Neural crest cell (in vitro differentiated cells): ENCODE results near the gene CCDC27. TPM values are rescaled to one million over a fixed set of nuclear protein-coding genes. Genes with fewer than 3 reads are reported as not detected.

Experiments
- DNase-seq: peaks from one replicate; pipeline ENCODE4 v3.0.0; 2021; ENCODE audit warnings: low read depth, mixed read lengths, low spot score
- H3K27ac Mint-ChIP-seq: one replicate; pipeline ENCODE4 v1.8.0; 2021; ENCODE audit warnings: mild to moderate bottlenecking, mixed read lengths; ENCODE audit not compliant: unreplicated experiment
- H3K27me3 Mint-ChIP-seq: 2 replicates; pipeline ENCODE4 v1.8.0; 2021; ENCODE audit warnings: low read depth, mild to moderate bottlenecking, mixed read lengths
- H3K36me3 Mint-ChIP-seq: 2 replicates; pipeline ENCODE4 v1.8.0; 2021; ENCODE audit warnings: low read depth, mild to moderate bottlenecking, mixed read lengths
- H3K4me1 Mint-ChIP-seq: 2 replicates; pipeline ENCODE4 v1.8.0; 2021; ENCODE audit warnings: mixed read lengths
- H3K4me3 Mint-ChIP-seq: one replicate; pipeline ENCODE4 v1.8.0; 2021; ENCODE audit warnings: mild to moderate bottlenecking, mixed read lengths
- H3K9me3 Mint-ChIP-seq: 2 replicates; pipeline ENCODE4 v1.8.0; 2021; ENCODE audit warnings: mixed read lengths
- total RNA-seq: library from RNA; stranded (reverse); gene quantifications from 2 replicates; pipeline ENCODE4 v1.2.1, GENCODE V29; 2021
- TF ChIP-seq, protein P1 (sequence below): fragments of 200-600 bp; sonication (generic); conservative IDR thresholded peaks from 2 replicates; pipeline ENCODE4 v1.5.0; 2021; ENCODE audit warnings: antibody characterized with exemption, mild to moderate bottlenecking

CCDC27 gene
- total RNA-seq, 1 donor from 2014 or later, result not detected

DNA sequence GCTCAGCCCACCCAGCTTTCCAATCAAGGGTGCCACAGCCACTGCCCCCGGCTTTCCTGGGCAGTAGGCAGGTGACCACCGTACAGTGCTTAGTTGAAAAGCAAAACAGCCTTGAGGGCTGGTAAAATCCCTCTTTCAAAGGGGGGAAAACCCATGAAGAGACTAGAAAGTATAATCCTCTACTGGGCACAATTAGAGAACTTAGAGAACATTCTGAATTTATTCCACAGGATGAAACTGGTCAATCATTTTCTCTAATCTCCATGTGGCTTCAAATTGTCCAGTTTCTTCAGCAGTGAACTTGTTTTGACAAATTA, 59.3 kb downstream of the CCDC27 start:
- Mint-ChIP-seq H3K9me3 (no peaks in the 10 kb centered on the region), H3K4me1 (no peaks in the 10 kb centered on the region), H3K27me3 (peaks cover 8% of the 10 kb centered on the region), H3K4me3 (peak overlapping the region; percentile 34), H3K36me3 (no peaks in the 10 kb centered on the region), H3K27ac (no peak overlapping the region)
- DNase-seq, result no peak
- TF ChIP-seq, protein P1, sequence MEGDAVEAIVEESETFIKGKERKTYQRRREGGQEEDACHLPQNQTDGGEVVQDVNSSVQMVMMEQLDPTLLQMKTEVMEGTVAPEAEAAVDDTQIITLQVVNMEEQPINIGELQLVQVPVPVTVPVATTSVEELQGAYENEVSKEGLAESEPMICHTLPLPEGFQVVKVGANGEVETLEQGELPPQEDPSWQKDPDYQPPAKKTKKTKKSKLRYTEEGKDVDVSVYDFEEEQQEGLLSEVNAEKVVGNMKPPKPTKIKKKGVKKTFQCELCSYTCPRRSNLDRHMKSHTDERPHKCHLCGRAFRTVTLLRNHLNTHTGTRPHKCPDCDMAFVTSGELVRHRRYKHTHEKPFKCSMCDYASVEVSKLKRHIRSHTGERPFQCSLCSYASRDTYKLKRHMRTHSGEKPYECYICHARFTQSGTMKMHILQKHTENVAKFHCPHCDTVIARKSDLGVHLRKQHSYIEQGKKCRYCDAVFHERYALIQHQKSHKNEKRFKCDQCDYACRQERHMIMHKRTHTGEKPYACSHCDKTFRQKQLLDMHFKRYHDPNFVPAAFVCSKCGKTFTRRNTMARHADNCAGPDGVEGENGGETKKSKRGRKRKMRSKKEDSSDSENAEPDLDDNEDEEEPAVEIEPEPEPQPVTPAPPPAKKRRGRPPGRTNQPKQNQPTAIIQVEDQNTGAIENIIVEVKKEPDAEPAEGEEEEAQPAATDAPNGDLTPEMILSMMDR, result no peak

DNA sequence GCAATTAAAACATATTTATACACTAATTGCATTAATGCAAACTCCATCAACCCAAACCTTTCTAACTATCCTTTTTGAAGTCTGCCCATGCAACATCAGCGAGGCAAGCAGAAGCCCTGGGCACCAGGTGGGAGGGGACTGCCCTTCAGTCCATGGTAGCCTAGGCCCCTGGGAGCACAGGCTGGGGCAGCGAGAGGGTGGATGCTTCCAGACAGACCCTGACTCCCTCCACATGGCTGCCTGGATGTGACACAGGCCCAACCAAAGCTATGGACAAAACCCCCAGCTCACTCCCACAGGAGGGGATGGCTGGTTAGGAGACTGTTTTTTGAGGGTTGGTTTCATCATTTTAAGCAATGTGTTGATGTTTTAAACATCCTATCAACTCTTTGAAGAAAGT, 61.8 kb downstream of the CCDC27 start:
- H3K27ac Mint-ChIP-seq, result no peak overlapping the region
- H3K9me3 Mint-ChIP-seq, result no peaks in the 10 kb centered on the region
- no peaks in the 10 kb centered on the region for H3K36me3 Mint-ChIP-seq
- H3K4me3 Mint-ChIP-seq, result no peak overlapping the region
- no peak for DNase-seq
- TF ChIP-seq, protein P1, result no peak
- peaks cover 8% of the 10 kb centered on the region for H3K27me3 Mint-ChIP-seq
- no peaks in the 10 kb centered on the region for H3K4me1 Mint-ChIP-seq

DNA sequence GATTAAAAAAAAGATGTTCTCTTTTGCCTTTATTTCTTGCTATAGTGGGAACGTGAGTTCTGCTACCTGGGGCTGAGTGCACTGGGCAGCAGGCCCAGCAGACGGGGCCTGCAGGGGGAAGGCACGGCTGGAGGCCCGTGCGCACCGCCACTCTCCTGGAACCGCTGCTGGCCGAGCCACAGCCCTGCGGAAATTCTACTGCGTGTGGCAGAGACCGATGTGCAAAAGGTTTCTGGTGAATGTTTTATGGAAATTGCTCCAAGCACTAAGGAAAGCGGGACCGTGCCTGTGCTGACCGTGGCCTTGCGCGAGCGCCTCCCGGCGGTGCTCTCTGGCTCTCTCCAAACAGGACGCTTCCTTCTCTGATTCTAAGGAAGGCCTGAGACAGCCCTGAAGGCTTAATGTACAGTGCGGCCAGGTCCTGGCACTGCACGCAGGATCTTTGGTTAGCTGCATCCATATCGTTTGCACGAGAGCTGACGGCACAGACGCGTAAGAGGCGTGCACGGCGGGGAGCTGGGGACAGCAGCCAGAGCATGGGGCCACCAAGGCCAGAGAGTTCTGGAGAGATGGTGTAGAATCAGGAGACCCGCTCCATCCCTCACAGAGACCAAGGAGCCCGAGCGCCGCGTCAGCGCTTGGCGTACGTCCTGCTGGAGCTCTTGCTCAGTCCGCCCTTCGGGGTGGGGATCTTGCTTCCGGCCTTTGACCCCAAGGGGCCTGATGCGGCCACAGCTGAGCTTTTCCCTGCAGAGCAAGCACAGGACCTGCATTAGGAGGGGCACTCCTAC, 62.7 kb downstream of the CCDC27 start:
- H3K4me1 Mint-ChIP-seq, result no peaks in the 10 kb centered on the region
- no peak overlapping the region for H3K27ac Mint-ChIP-seq

DNA sequence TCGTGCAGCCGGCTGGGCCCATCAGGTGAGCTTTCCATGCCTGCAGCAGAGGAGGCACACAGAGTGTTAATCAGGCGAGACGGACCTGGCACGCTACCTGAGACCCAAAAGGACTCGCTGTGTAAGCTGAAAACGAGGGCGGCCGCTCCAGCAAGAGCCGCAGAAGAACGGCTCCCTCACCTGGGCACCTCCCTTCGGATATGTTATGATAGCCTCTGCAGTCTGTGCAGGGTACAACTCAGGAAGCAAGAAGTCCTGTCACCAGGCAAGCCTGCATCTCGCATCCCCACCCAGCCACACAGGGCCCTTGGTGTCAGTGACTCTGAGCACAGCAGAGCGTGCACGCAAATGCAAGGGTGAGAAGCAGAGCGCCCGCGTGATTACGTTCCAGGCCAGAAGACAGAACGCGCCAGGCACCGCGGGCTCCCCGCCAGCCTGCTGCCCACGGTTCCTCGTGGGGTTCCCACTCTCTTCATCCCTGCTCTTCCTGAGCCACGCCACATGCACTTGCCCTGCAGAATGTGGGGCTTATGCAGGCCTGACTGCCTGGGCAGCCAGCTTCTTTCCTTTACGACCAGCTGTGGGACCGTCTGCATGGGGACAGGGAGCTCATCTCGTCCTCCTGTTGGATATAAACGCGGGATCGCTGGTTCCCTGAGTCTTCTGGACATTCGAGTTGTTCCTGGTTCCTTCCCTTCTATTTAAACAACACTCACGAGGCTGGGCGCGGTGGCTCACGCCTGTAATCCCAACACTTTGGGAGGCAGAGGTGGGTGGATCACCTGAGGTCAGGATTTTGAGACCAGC, 64.3 kb downstream of the CCDC27 start:
- no peaks in the 10 kb centered on the region for H3K4me1 Mint-ChIP-seq
- H3K27me3 Mint-ChIP-seq, result peaks cover under 1% of the 10 kb centered on the region
- TF ChIP-seq, protein P1, result no peak
- no peaks in the 10 kb centered on the region for H3K9me3 Mint-ChIP-seq
- H3K36me3 Mint-ChIP-seq, result no peaks in the 10 kb centered on the region
- no peak for DNase-seq
- no peak overlapping the region for H3K27ac Mint-ChIP-seq
- H3K4me3 Mint-ChIP-seq, result no peak overlapping the region

More for the DNA sequence above, 62.7 kb downstream of the CCDC27 start:
- no peak for DNase-seq
- TF ChIP-seq, protein P1, result no peak
- Mint-ChIP-seq H3K27me3 (peaks cover 7% of the 10 kb centered on the region), H3K36me3 (no peaks in the 10 kb centered on the region), H3K9me3 (no peaks in the 10 kb centered on the region), H3K4me3 (no peak overlapping the region)

DNA sequence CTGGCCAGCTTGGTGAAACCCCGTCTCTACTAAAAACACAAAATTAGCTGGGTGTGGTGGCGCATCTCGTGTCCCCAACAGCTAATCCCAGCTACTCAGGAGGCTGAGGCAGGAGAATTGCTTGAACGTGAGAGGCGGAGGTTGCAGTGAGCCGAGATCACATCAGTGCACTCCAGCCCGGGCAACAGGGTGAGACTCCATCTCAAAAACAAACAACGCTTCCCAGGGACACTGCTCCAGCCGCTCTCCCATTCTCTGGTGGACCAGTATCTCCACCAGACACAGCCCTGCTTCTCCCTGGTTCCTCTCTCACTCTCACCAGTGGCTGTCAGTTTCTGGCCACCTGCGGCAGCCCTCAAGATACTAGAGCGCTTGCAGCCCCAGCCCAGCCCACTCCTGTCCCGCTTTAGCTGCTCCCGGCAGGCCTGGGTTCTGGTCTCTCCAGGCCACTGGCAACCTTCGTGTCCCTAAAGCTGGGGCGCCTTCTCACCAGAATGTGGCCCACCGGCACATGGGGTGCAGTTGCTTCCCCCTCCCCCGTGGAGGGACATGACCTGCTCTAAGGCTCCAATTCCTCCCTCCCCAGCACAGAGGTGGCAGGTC, 65.0 kb downstream of the CCDC27 start:
- TF ChIP-seq, protein P1, result no peak
- Mint-ChIP-seq H3K36me3 (no peaks in the 10 kb centered on the region), H3K9me3 (no peaks in the 10 kb centered on the region), H3K27me3 (no peaks in the 10 kb centered on the region), H3K4me1 (no peaks in the 10 kb centered on the region), H3K4me3 (no peak overlapping the region), H3K27ac (no peak overlapping the region)
- no peak for DNase-seq
